ENCODE data around the gene SKIC3.

The SKIC3 gene

DNA sequence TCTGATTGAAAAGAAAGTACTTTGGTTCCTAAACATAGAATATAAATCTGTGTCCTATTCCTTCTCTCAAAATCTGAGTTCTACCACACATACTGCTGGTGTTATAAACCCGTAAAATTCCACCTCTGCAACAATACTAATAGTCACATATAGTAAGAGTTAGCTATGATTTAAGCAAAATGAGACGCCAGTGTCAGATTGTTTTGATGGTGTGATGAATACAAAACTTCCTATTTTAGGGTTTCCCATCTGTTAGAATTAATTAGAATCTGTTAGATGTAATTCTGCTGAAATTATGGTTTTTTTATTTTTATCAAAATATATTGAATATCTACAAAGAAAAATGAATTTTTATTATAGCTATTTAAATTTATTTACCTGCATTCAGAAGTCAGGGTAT is 26.8 kb upstream of the SKIC3 start:
- DNase-seq (ENCODE audit: low spot score): no peak
- TF ChIP-seq CTCF (IDR thresholded peaks at IDR 0.05; ENCODE audit: extremely low read depth, missing control alignments): no peak

- DNase-seq (ENCODE audit: low spot score): no peak
- TF ChIP-seq CTCF (IDR thresholded peaks at IDR 0.05; ENCODE audit: extremely low read depth, missing control alignments): no peak
Observed at GRCh38 chr5:95572016-95572415, 17.2 kb upstream of the SKIC3 start.

DNA sequence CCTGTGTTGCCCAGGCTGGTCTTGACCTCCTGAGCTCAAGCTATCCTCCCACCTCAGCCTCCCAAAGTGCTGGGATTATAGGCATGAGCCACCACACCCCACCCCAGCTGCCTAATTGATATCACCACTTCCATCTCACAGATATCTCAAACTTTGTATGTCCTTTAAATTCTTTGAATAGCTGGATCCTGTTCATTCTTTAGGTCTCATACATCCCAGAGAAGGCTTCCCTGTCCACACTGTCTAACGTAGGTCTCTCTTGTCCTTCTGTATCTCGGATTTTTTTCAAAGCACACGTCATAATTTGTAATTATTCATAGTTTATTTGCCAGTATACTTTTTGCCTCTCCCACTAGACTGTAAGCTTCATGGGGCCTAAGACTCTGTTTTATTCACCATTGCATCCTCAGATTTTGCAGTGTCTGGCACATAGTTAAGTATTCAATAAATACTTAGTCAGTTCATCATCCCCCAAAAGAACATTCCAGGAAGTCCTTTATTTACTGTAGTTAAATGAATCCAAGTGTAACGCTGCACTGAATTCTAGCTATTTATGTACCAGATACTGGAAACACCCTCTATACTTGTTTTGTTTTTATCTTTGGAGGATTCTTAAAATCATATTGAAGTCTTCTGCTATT is 10.6 kb upstream of the SKIC3 start:
- TF ChIP-seq CTCF (IDR thresholded peaks at IDR 0.05; ENCODE audit: extremely low read depth, missing control alignments): no peak
- DNase-seq (ENCODE audit: low spot score): no peak

GRCh38 chr5:95564450-95564849 is 9.7 kb upstream of the SKIC3 start:
- no peak for TF ChIP-seq CTCF (IDR thresholded peaks at IDR 0.05; ENCODE audit: extremely low read depth, missing control alignments)
- no peak for DNase-seq (ENCODE audit: low spot score)

DNA sequence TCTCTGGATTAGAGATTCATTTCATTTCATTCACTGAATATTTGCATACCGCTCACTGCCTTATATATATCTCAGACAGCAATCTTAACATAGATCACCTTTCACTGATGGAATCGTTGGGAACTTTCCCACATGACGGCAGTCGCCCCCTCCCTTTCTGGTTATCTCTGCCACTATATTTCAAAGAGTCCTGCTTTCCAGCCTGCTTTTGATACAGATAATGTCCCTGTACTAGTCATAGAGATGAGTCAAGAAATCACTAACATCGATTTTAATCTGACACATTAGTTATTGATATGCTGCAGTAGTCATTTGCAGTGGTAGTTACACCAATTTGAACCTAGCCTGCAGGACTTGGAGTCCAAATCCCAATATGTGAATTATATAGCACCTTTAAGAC is 8.6 kb upstream of the SKIC3 start:
- DNase-seq (ENCODE audit: low spot score): no peak
- TF ChIP-seq CTCF (IDR thresholded peaks at IDR 0.05; ENCODE audit: extremely low read depth, missing control alignments): no peak

GRCh38 chr5:95562282-95562681 is 7.5 kb upstream of the SKIC3 start:
- DNase-seq (ENCODE audit: low spot score): no peak
- TF ChIP-seq CTCF (IDR thresholded peaks at IDR 0.05; ENCODE audit: extremely low read depth, missing control alignments): no peak

DNA sequence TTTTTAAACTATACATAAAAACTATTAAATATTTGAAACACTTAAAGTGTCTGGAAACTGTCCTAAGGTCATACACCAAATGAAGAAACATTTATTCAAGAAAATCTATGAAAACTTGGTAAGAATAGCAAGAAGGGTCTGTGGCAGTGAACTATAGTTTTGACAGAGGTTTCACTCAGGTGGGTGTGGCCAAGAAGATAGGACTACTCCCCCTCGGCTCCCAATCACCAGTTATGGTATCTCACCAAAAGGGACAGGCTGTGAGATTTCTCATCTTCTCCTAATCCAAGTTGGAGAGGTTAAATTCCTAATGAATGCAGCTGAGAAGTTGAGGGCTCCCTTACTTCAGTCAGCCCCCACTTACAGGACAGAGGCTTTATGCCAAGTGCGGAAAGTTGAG is 3.1 kb upstream of the SKIC3 start:
- TF ChIP-seq CTCF (IDR thresholded peaks at IDR 0.05; ENCODE audit: extremely low read depth, missing control alignments): no peak
- no peak for DNase-seq (ENCODE audit: low spot score)

All from GM20000 (cell line).